H9 (cell line): ENCODE data around the gene HS1BP3. TPM values are rescaled to one million over a fixed set of nuclear protein-coding genes. Genes with fewer than 3 reads are reported as not detected.

ENCODE experiments used
- DNase-seq: peaks from one replicate; pipeline ENCODE4 v3.0.0-alpha.2; 2017
- H2AFZ ChIP-seq: one replicate; pipeline ENCODE4 v1.6.1; 2013; ENCODE audit warnings: mild to moderate bottlenecking, low read length, control low read depth, moderate library complexity
- H2AK5ac ChIP-seq: 2 replicates; pipeline ENCODE4 v1.6.1; 2013; ENCODE audit warnings: low read length, control low read depth, mixed read lengths; ENCODE audit not compliant: insufficient read length
- H2BK120ac ChIP-seq: one replicate; pipeline ENCODE4 v1.6.1; 2013; ENCODE audit warnings: low read depth, mild to moderate bottlenecking, low read length, control low read depth, inconsistent platforms; ENCODE audit not compliant: poor library complexity, severe bottlenecking
- H2BK12ac ChIP-seq: 2 replicates; pipeline ENCODE4 v1.6.1; 2013; ENCODE audit warnings: low read length, control low read depth, mixed read lengths, low read depth; ENCODE audit not compliant: insufficient read length
- H2BK15ac ChIP-seq: 2 replicates; pipeline ENCODE4 v1.6.1; 2013; ENCODE audit warnings: low read depth, low read length, control low read depth
- H2BK20ac ChIP-seq: one replicate; pipeline ENCODE4 v1.6.1; 2013; ENCODE audit warnings: low read depth, mild to moderate bottlenecking, low read length, control low read depth, inconsistent platforms; ENCODE audit not compliant: poor library complexity, severe bottlenecking
- H2BK5ac ChIP-seq: 2 replicates; pipeline ENCODE4 v1.6.1; 2013; ENCODE audit warnings: low read length, control low read depth, mixed read lengths; ENCODE audit not compliant: insufficient read length
- H3K14ac ChIP-seq: 2 replicates; pipeline ENCODE4 v1.6.1; 2013; ENCODE audit warnings: low read length, control low read depth; ENCODE audit not compliant: insufficient read depth
- H3K18ac ChIP-seq: 2 replicates; pipeline ENCODE4 v1.6.1; 2013; ENCODE audit warnings: low read depth, mild to moderate bottlenecking, mixed read lengths, low read length, control low read depth; ENCODE audit not compliant: insufficient read length
- H3K23ac ChIP-seq: 2 replicates; pipeline ENCODE4 v1.6.1; 2013; ENCODE audit warnings: low read length, control low read depth, mixed read lengths, low read depth; ENCODE audit not compliant: insufficient read length
- H3K23me2 ChIP-seq: 2 replicates; pipeline ENCODE4 v1.6.1; 2013; ENCODE audit warnings: low read depth, mild to moderate bottlenecking, mixed read lengths, low read length, control low read depth; ENCODE audit not compliant: insufficient read length, poor library complexity, severe bottlenecking
- H3K27ac ChIP-seq: 2 replicates; pipeline ENCODE4 v1.5.1; 2013; ENCODE audit warnings: low read length, control low read depth, mixed read lengths, low read depth; ENCODE audit not compliant: insufficient read length
- H3K27me3 ChIP-seq: 2 replicates; pipeline ENCODE4 v1.6.1; 2013; ENCODE audit warnings: low read length, control low read depth, inconsistent platforms; ENCODE audit not compliant: insufficient read depth
- H3K4ac ChIP-seq: 2 replicates; pipeline ENCODE4 v1.6.1; 2013; ENCODE audit warnings: low read depth, mild to moderate bottlenecking, control low read depth, inconsistent platforms, low read length, moderate library complexity
- H3K4me1 ChIP-seq: 2 replicates; pipeline ENCODE4 v1.6.1; 2013; ENCODE audit warnings: low read length, control low read depth, inconsistent platforms; ENCODE audit not compliant: insufficient read depth
- H3K4me2 ChIP-seq: 2 replicates; pipeline ENCODE4 v1.6.1; 2013; ENCODE audit warnings: low read length, control low read depth, mixed read lengths; ENCODE audit not compliant: insufficient read length, insufficient read depth
- H3K56ac ChIP-seq: 2 replicates; pipeline ENCODE4 v1.6.1; 2013; ENCODE audit warnings: low read depth, mild to moderate bottlenecking, mixed read lengths, low read length, control low read depth; ENCODE audit not compliant: insufficient read length
- H3K79me1 ChIP-seq: 2 replicates; pipeline ENCODE4 v1.6.1; 2013; ENCODE audit warnings: low read depth, mild to moderate bottlenecking, moderate library complexity, low read length, control low read depth, inconsistent platforms; ENCODE audit not compliant: insufficient read depth, poor library complexity, severe bottlenecking
- H3K79me2 ChIP-seq: 2 replicates; pipeline ENCODE4 v1.6.1; 2013; ENCODE audit warnings: low read length, control low read depth, inconsistent platforms; ENCODE audit not compliant: insufficient read depth
- H3K9ac ChIP-seq: 2 replicates; pipeline ENCODE4 v1.6.1; 2013; ENCODE audit warnings: low read length, control low read depth, mixed read lengths; ENCODE audit not compliant: insufficient read length; ENCODE audit errors: extremely low read depth
- H3K9me3 ChIP-seq: one replicate; pipeline ENCODE4 v1.6.1; 2013; ENCODE audit warnings: low read depth, low read length, inconsistent platforms; ENCODE audit not compliant: control insufficient read depth
- H3T11ph ChIP-seq: one replicate; pipeline ENCODE4 v1.6.1; 2013; ENCODE audit warnings: mild to moderate bottlenecking, low read length, control low read depth, inconsistent platforms
- H4K20me1 ChIP-seq: one replicate; pipeline ENCODE4 v1.6.1; 2013; ENCODE audit not compliant: control insufficient read depth, insufficient read length, insufficient read depth
- H4K5ac ChIP-seq: 2 replicates; pipeline ENCODE4 v1.6.1; 2013; ENCODE audit warnings: low read depth, mild to moderate bottlenecking, mixed read lengths, low read length, control low read depth; ENCODE audit not compliant: insufficient read length
- H4K8ac ChIP-seq: replicated peaks from 2 replicates; pipeline ENCODE4 v1.6.1; 2013; ENCODE audit warnings: low read length, control low read depth, mixed read lengths, low read depth; ENCODE audit not compliant: insufficient read length
- H4K91ac ChIP-seq: 2 replicates; pipeline ENCODE4 v1.6.1; 2013; ENCODE audit warnings: low read depth, mild to moderate bottlenecking, moderate library complexity, mixed read lengths, low read length, control low read depth; ENCODE audit not compliant: insufficient read length
- H3K27ac Mint-ChIP-seq, 3 experiments: 2 replicates in 2 of 3; 3 replicates in 1 of 3; pipeline ENCODE4 v1.8.0; 2020 to 2021; ENCODE audit warnings: mixed read lengths in 3 of 3, mild to moderate bottlenecking in 1 of 3, moderate library complexity in 1 of 3
- H3K27me3 Mint-ChIP-seq: 2 replicates; pipeline ENCODE4 v1.8.0; 2021; ENCODE audit warnings: low read depth, mild to moderate bottlenecking, moderate library complexity, mixed read lengths
- H3K36me3 Mint-ChIP-seq, 3 experiments: 2 replicates in 2 of 3; 3 replicates in 1 of 3; pipeline ENCODE4 v1.8.0; 2020 to 2021; ENCODE audit warnings: low read depth in 3 of 3, mixed read lengths in 3 of 3; ENCODE audit not compliant: insufficient read depth in 1 of 3
- H3K4me1 Mint-ChIP-seq, 2 experiments: 2 replicates each; pipeline ENCODE4 v1.8.0; 2020; ENCODE audit warnings: mixed read lengths in 2 of 2
- H3K4me3 Mint-ChIP-seq, 2 experiments: 2 replicates in 1 of 2; 3 replicates in 1 of 2; pipeline ENCODE4 v1.8.0; 2020 to 2021; ENCODE audit warnings: mild to moderate bottlenecking in 2 of 2, mixed read lengths in 2 of 2, moderate library complexity in 1 of 2
- H3K9me3 Mint-ChIP-seq, 2 experiments: 2 replicates in 1 of 2; 3 replicates in 1 of 2; pipeline ENCODE4 v1.8.0; 2020; ENCODE audit warnings: mild to moderate bottlenecking in 2 of 2, mixed read lengths in 2 of 2, moderate library complexity in 1 of 2
- WGBS: extraction: QIAGEN DNeasy Blood & Tissue Kit; methylation state at CpG from one replicate; pipeline ENCODE4 v1.1.7; 2013; ENCODE audit warnings: missing lambda C conversion rate, low lambda C conversion rate, mixed read lengths; ENCODE audit not compliant: insufficient read length; ENCODE audit errors: extremely low coverage; 5-methylcytosine and 5-hydroxymethylcytosine counted together
- total RNA-seq: library from RNA; stranded (reverse); gene quantifications from 2 replicates; pipeline ENCODE4 v1.2.1, GENCODE V29; 2021
- TF ChIP-seq, protein P1 (sequence below): fragments of 200-600 bp; sonication (generic); conservative IDR thresholded peaks from 3 replicates; pipeline ENCODE4 v1.8.0; 2021; ENCODE audit warnings: antibody characterized with exemption, mild to moderate bottlenecking

The HS1BP3 gene
- total RNA-seq, 1 experiment from 2014 or later = 11.1 TPM

DNA sequence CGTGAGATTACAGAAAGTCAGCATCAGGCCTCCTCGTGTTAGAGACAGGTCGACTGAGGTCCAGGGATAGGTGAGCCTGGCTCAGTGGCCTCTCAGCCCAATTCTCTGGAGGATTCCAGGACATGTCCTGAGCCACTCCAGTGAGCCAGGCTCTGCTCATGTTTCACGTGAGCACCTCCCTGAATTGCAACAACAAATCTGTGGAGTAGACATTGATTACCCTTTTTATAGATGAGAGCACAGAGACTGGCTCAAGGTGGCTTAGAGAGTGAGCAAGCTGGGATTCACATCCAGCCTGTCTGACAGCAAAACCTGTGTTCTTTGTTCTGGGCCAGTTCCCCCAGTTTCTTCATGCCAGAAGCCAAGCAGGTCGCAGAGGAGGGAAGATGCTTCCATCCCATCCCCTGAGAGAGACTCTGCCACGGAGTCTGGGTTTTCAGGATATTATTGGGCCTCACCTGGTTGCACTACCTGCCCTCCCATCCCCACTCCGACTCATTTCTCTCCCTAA, 46.4 kb downstream of the HS1BP3 start:
- no CpG with 5 or more reads among the region's 7 CpGs for WGBS
- H3K18ac ChIP-seq = no peak overlapping the region
- H3K36me3 Mint-ChIP-seq = peaks cover 0 to 11% (median 0%) of the 10 kb centered on the region in 3 experiments; a peak in 4 of 7 replicates
- H3K56ac ChIP-seq = no peak overlapping the region
- no peak overlapping the region for H3K27ac Mint-ChIP-seq
- no peak overlapping the region for H2BK5ac ChIP-seq
- DNase-seq = no peak
- H3K14ac ChIP-seq = no peak overlapping the region
- no peak overlapping the region for H3K23ac ChIP-seq
- no peaks in the 10 kb centered on the region for H3K23me2 ChIP-seq
- TF ChIP-seq, protein P1, sequence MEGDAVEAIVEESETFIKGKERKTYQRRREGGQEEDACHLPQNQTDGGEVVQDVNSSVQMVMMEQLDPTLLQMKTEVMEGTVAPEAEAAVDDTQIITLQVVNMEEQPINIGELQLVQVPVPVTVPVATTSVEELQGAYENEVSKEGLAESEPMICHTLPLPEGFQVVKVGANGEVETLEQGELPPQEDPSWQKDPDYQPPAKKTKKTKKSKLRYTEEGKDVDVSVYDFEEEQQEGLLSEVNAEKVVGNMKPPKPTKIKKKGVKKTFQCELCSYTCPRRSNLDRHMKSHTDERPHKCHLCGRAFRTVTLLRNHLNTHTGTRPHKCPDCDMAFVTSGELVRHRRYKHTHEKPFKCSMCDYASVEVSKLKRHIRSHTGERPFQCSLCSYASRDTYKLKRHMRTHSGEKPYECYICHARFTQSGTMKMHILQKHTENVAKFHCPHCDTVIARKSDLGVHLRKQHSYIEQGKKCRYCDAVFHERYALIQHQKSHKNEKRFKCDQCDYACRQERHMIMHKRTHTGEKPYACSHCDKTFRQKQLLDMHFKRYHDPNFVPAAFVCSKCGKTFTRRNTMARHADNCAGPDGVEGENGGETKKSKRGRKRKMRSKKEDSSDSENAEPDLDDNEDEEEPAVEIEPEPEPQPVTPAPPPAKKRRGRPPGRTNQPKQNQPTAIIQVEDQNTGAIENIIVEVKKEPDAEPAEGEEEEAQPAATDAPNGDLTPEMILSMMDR = no peak
- H3K27ac ChIP-seq = no peak overlapping the region
- H3K9me3 Mint-ChIP-seq = peaks cover 2 to 8% of the 10 kb centered on the region in 2 experiments; a peak in 4 of 5 replicates
- no peaks in the 10 kb centered on the region for H4K20me1 ChIP-seq
- H3K4me1 Mint-ChIP-seq = peaks cover 3 to 4% of the 10 kb centered on the region in 2 experiments; a peak in 2 of 4 replicates
- no peak overlapping the region for H4K8ac ChIP-seq
- no peak overlapping the region for H4K5ac ChIP-seq
- no peak overlapping the region for H3K4me3 Mint-ChIP-seq
- no peak overlapping the region for H3T11ph ChIP-seq
- no peak overlapping the region for H2AFZ ChIP-seq
- no peaks in the 10 kb centered on the region for H3K4me1 ChIP-seq
- no peaks in the 10 kb centered on the region for H3K9me3 ChIP-seq
- no peak overlapping the region for H2BK20ac ChIP-seq
- H3K4ac ChIP-seq = no peak overlapping the region
- no peaks in the 10 kb centered on the region for H3K79me2 ChIP-seq
- no peak overlapping the region for H2BK120ac ChIP-seq
- no peak overlapping the region for H4K91ac ChIP-seq
- H3K27me3 Mint-ChIP-seq = peaks cover 5% of the 10 kb centered on the region; the same call in 1 of the 2 replicates
- no peak overlapping the region for H3K9ac ChIP-seq
- H3K27me3 ChIP-seq = no peaks in the 10 kb centered on the region
- H3K4me2 ChIP-seq = no peak overlapping the region
- no peak overlapping the region for H2AK5ac ChIP-seq
- H2BK12ac ChIP-seq = no peak overlapping the region
- no peaks in the 10 kb centered on the region for H3K79me1 ChIP-seq
- no peak overlapping the region for H2BK15ac ChIP-seq
